WTC11 (cell line): ENCODE results near the gene WARS2.

ENCODE experiments used
- ELF4 ChIP-seq: sonication (generic); formaldehyde crosslinking; IDR thresholded peaks from 2 replicates; pipeline ENCODE4 v1.8.1; 2022; ENCODE audit warnings: low read depth, mild to moderate bottlenecking, moderate library complexity, missing genetic modification reagents
- NFYB ChIP-seq: sonication (generic); formaldehyde crosslinking; conservative IDR thresholded peaks from 2 replicates; pipeline ENCODE4 v1.8.0; 2022; ENCODE audit warnings: low read depth, missing genetic modification reagents
- SP1 ChIP-seq: sonication (generic); formaldehyde crosslinking; conservative IDR thresholded peaks from 2 replicates; pipeline ENCODE4 v1.8.1; 2022; ENCODE audit warnings: missing genetic modification reagents
- TF ChIP-seq, protein P1 (sequence below): fragments of 200-600 bp; IDR thresholded peaks from 2 replicates; pipeline ENCODE4 v1.8.0; 2022; ENCODE audit warnings: antibody characterized with exemption

DNA sequence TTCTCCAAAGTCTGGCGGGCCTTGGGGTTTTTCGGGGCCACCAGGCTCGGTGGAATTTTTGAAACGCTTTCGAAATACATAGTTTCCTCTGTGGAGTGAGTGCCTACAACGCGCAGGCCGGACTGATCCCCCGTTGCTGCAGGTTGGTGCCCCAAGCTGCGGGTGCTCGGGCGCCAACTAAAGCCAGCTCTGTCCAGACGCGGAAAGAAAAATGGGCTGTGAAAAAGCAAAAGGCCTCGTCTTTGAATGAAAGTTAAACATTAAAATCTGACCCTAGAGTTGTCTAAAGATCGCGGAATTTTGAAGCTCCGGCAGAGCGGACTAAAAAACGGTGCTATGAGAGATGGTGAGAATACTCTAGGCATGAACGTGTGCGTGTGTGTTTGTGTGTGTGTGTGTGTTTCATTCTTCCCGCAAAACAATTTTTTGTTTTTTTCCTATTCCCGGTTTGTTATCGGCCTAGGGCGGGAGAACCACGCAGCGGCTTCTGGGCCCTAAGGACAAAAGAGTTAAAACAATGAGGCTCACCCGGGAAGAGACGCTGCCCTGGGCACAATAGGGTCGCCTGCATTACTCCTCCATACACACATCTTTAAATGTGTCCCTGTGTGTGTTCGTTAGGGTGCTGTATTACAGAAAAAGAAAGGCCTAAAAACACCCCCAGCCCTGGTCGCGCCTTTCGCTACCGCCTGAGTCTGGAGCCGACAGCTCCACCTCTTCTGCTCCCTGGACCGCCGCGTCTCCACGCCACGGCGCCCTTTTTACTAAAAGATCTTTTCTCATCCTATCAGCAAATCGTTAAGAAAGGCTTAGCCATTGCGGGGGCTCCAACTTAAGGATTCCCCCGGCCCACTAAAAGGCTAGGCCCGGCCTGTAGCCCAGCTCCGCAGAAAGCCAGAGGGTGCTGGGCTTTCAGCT lies 155.5 kb downstream of the WARS2 start:
- no peak for TF ChIP-seq SP1 (CRISPR knock-in tag)
- TF ChIP-seq, protein P1, sequence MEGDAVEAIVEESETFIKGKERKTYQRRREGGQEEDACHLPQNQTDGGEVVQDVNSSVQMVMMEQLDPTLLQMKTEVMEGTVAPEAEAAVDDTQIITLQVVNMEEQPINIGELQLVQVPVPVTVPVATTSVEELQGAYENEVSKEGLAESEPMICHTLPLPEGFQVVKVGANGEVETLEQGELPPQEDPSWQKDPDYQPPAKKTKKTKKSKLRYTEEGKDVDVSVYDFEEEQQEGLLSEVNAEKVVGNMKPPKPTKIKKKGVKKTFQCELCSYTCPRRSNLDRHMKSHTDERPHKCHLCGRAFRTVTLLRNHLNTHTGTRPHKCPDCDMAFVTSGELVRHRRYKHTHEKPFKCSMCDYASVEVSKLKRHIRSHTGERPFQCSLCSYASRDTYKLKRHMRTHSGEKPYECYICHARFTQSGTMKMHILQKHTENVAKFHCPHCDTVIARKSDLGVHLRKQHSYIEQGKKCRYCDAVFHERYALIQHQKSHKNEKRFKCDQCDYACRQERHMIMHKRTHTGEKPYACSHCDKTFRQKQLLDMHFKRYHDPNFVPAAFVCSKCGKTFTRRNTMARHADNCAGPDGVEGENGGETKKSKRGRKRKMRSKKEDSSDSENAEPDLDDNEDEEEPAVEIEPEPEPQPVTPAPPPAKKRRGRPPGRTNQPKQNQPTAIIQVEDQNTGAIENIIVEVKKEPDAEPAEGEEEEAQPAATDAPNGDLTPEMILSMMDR, result no peak
- no peak for TF ChIP-seq ELF4 (CRISPR knock-in tag)
- no peak for TF ChIP-seq NFYB (CRISPR knock-in tag)
